Activated T-helper 17 cell treated with anti-CD3 and anti-CD28 coated beads, Interleukin-2, amount 50 U/mL, for 72 hours (primary cell): ENCODE measurements around the gene SLC9A1. TPM values are rescaled to one million over a fixed set of nuclear protein-coding genes. Genes with fewer than 3 reads are reported as not detected.

ENCODE experiments used
- total RNA-seq, 2 donors: library from RNA; stranded (reverse); gene quantifications; one replicate each; pipeline ENCODE4 v1.2.3, GENCODE V29; 2022

SLC9A1 gene
- total RNA-seq, 2 donors from 2014 or later: 15.3 to 20.6 TPM

Other genes with a start within 250 kb of the SLC9A1 start
- not detected for gene NR0B2, start 241.2 kb downstream of the SLC9A1 start, total RNA-seq
- 100 to 1,000 TPM in 1 of 2 donors, 10 to 100 TPM in 1; 45.0 to 108 TPM for gene NUDC, start 233.4 kb downstream of the SLC9A1 start, total RNA-seq
- gene KDF1, start 194.7 kb downstream of the SLC9A1 start, total RNA-seq: not detected
- not detected for gene TRNP1, start 161.4 kb downstream of the SLC9A1 start, total RNA-seq
- gene TENT5B, start 142.3 kb downstream of the SLC9A1 start, total RNA-seq: not detected
- 10 to 100 TPM; 20.4 to 29.7 TPM for gene WDTC1, start 79.5 kb upstream of the SLC9A1 start, total RNA-seq
- 10 to 100 TPM; 29.0 to 39.6 TPM for gene TMEM222, start 167.0 kb upstream of the SLC9A1 start, total RNA-seq
- gene SYTL1, start 186.9 kb upstream of the SLC9A1 start, total RNA-seq: 10 to 100 TPM; 26.0 to 43.4 TPM
- gene MAP3K6, start 211.8 kb upstream of the SLC9A1 start, total RNA-seq: 10 to 100 TPM in 1 of 2 donors, 1 to 10 TPM in 1; 7.3 to 15.2 TPM
- gene FCN3, start 219.7 kb upstream of the SLC9A1 start, total RNA-seq: not detected
- not detected for gene CD164L2, start 228.2 kb upstream of the SLC9A1 start, total RNA-seq
- under 1 TPM; 0.26 to 0.42 TPM for gene GPR3, start 237.5 kb upstream of the SLC9A1 start, total RNA-seq